IPS-NIHi11 (cell line): ENCODE data around the gene NOTUM.
"Not testable (repeated sequence)": the region's sequence is repeated elsewhere in the genome, so short reads cannot be mapped to it uniquely, and the experiment has no call there.

Experiments
- DNase-seq: peaks from one replicate; pipeline ENCODE4 v3.0.0; 2012; ENCODE audit warnings: mixed read lengths, low spot score

NOTUM gene

GRCh38 chr17:81996232-81996756 lies 35.3 kb upstream of the NOTUM start:
- DNase-seq: peak; percentile 3

DNA sequence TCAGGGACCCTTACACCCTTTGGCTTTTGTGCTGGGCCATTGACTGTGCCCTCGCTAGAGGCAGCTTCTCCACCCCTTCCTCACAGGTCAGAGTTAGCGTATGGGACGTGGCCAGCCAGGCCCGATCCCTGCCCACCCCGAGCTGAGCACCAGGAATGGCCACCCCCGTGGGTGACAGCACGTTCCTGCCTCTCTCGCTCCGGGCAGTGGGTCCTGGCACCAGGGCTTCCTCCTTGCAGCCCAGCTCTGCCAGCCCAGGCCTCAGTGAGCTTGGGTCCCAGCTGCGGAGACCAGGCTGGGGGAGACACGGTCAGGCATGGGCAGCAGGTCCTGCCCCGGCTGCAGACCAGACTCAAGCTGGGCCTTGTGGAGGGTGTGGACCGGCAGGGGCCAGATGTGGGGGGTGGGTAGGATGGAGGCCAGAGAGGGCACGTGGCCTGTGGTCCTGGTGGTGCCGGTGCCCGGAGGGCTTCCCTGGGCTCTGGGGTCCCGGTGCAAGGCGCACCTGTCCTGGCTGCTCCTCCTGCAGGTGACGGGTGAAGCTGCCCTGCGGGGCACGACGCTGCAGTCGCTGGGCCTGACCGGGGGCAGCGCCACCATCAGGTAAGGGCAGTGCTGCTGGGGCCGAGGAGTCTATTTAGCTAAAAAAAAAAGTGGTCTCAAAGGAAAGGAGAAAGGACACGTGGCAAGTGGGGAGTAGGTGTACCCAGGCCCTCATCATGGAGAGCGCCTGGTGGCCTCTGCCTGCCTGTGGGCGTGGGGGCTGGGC lies 34.7 kb upstream of the NOTUM start:
- DNase-seq: peak; percentile 65

DNA sequence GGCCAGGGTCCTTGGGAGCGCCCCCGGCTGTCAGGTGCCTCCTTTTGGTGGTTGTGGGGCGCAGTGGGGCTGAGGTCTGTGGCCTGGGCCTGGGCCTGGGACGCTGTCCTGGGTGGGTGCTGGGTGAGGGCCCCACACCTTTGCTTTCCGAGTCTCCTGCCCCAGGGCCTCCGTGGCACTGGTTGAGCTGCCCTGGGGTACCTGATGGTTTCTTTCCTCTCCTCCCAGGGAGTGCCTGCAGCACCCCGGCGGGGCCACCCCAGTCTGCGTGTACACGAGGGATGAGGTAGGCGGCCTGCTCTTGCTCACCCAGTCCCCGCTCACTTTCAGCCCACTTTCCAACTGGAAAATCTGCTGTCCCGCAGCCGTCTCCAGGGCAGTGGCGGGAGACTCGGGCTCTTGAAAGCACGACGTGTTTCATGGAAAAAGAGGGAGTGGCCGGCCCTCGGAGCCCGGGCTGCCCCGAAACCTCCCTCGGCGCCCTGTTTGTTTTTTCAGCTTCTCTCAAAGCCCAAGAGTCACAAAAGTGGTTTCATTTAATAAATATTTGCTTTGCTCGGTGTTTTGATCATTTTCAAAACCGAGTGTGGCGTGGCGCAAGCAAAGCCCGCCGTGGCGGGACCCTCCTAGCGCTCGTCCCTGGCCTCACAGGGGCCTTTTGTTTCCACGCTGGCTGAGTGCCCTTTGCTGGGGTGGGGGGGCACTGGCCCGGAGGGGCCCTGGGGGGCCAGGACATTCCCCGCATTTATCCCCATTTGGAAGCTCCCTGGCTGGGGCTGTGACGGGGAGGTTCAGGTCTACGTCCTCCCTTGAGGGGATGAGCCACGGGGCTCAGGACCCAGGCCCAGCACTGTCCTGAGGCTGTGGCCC lies 33.8 kb upstream of the NOTUM start:
- DNase-seq: no peak

DNA sequence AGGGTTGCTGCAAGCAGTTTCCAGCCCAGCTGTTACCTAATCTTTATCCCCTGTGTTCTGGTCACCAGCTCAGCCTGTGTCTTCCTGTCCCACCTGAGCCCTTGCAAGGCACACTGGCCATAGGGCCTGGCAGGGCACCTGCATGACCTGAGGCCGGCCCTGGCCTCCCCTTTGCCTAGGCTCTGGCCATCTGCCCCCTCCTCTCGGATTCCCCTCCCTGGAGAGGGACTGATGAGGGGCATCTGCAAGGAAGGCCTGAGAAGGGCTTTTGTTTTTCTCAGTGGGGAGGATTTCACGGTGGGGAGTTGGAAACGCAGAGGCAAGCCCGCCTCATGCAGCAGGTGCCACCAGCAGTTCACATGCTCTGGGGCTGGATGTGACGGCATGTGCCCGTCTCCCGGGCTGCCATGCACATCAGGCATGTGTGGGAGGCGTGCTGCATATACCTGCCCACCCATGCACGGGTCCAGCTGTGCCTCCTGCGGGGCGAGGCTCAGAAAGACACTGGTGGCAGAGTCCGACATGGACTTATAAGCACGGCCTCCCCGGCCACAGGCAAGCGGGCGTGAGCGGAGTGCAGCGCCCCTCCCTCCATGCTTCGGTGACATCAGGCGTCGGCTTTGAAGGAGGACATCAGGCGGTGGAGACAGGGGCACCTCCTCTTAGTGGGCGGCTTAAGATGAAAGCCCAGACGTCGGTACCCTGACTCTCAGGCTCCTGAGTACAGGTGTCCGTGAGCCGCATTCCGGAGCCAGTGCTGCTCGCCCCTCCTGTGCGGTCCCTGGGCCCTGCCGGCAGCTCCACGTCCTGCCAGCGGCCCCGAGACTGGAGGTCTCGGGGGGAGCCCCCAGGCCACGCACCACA lies 33.0 kb upstream of the NOTUM start:
- peak; percentile 42 for DNase-seq

DNA sequence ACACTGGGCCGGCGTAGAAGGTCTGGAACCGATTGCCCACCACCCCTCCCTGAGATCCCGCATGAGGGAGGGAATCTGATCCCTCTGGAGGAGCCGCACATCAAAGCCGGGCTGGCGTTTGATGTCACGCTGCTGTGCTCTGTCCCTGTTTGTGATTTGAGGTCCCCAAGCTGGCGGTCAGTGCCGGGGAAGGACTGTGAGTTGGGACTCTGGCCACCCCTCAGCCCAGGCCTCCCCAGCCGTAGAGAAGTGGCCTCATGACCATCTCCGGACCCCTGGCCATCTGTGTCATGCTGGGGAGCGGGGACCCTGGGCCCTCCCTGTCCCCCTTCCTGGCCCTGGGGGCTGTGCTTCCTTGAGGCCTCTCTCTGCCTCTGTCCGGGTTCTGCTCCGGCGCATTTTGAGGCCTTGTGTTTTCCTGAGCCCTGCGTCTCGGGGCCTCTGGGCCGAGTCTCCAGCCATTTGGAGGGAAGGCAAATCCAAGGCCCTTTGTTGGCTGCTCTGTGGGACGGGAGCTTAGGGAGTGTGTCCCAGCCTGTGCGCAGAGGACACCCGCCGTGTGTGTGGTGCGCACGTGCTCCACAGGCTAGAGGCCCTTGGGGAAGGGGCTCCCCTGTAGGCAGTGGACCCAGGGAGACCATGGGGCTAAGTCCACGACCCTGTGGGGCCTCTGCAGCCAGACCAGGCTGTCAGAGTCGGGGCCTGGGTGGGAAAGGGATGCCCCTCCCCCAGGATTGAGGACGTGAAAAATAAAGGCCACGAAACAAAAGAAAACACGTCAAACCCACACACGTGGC lies 31.5 kb upstream of the NOTUM start:
- DNase-seq: peak; percentile 64

DNA sequence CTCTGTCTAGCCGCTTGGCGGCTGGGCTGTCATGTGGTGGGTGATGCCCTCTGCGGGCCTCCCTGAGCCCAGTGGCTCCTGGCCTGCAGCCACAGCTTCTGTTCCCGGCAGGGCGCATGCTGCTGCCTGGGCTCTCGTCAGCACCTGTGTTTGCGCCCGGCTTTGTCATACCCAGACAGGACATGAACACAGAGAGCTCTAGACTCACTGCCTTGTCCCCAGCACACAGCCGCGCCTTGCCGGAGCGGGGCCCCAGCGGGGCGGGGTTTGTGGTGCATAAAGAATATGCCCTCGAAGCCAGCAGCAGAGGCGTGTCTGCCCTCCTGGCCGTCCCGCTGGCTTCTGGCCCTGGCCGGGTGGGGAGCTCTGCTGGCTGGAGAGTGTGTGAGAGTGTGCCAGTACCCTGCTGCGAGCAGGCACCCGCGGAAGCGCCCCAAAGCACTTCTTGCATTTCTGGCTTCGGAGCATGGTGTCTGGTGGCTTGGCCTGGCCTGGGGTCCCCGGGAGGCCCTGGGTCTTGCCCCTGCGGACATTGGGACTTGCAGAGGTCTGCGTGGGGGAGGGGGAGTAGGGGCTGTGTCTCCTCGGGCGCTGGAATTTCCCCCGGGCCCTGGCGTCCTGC lies 30.8 kb upstream of the NOTUM start:
- DNase-seq: peak; percentile 84

DNA sequence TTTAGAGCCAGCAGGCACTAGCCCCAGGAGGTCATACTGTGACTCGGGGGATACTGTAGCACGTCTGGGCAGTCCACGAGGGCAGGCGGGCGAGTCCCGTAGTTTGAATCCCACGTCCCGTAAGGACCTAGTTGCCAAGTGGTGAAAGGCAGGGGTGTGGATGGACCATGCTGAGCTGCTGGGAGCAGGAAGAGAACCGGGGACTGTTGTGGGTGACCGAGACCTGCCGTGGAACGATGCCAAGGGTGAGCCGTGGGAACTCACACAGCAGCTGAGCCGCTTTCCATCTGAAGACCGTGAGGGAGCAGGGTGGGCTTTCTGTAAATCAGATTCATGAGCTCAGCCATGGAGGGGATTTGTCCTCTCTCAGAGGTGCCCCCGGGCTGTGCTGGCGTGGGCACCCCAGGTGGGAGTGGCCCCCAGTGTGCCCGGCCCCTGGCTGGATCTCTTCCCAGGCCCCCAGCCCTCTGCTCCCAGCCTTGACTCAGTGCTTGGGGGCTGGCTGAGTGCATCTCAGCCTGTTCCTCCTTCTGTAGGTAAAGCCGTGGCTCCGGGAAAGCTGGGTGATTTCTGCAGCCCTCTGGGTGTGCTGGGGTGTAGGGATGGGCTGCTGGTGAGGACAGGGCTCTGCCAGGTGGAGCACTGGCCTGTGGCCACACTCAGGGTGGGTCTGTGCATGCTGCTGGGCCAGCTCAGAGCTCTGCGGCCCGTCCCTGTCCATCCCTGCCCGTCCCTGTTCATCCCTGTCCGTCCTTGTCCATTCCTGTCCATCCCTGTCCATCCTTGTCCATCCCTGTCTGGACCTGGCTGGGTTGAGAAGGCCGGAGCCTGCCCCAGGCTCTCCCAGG lies 30.1 kb upstream of the NOTUM start:
- no peak for DNase-seq

DNA sequence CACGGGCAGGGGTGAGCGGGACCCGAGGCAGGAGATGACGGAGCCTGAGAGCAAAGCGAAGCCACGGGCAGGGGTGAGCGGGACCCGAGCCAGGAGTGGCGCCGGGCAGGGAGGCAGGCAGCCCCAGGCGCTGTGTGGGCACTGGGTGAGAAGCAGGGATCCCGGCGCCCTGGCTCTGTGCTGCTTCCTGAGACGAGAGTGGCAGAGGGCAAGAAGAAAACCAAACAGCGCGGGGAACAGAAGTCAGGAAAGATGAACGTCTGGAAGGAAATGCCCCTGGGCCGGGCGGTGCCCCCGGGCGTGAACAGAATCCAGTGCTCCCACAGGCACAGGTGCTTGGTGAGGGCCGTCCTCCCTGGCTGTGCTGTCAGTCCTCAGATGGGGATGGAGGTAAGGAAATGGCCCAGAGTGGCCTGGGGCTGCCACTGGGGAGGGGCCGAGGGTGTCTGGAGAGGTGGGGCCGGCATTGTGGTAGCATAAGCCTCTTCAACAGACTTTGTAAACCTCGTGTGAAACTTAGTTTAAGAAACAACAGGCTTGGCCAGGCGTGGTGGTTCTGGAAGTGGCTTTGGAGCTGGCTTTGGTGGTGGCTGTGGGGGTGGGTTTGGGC lies 26.3 kb upstream of the NOTUM start:
- DNase-seq: no peak

GRCh38 chr17:81986606-81987005 lies 25.6 kb upstream of the NOTUM start:
- no peak for DNase-seq

DNA sequence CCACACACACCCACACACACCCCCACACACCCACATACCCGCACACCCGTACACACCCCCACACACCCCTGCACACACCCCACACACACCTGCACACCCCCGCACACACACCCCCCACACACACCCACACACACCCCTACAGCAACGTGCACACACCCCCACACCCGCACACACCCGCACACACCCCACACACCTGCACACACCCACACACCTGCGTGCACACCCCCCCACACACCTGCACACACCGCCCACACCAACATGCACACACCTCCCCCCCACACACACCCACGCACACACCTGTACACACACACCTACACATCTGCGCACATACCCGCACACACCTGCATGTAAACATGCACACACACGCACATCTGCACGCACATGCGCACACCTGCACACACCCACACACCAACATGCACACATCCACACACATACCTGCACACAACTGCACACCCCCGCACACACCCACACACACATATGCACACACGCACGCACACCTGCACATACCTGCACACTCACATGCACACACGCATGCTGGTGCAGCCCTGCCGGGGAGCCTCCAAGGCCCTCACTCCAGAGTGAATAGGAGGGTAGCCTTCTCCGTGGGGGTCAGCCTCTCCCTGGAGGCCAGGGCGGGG lies 23.9 kb upstream of the NOTUM start:
- no peak for DNase-seq

DNA sequence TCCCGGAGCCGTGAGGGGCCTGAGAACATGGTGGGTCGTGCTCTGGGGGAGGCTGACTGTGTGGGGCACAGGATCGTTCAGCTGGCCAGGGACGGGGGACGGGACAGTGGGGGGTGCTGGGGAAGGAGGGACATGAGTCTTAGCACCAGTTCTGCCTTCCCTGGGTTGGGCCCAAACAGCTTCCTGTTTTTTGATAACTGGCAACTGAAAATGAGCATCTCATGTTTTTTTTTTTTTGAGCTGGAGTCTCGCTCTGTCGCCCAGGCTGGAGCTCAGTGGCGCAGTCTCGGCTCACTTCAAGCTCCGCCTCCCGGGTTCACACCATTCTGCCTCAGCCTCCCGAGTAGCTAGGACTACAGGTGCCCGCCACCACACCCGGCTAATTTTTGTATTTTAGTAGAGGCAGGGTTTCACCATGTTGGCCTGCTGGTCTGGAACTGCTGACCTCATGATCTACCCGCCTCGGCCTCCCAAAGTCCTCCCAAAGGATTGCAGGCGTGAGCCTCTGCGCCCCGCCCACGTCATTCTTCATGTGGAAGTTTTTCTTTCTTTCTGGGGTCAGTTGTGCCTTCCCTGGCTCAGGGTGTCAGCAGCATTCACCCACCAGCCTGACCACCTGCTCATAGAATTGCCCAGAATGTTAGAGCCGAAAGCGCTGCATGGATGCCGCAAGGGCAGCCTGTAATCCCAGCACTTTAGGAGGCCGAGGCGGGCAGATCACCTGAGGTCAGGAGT lies 22.8 kb upstream of the NOTUM start:
- DNase-seq: no peak

- DNase-seq: no peak
Observed at GRCh38 chr17:81983011-81983638, 22.1 kb upstream of the NOTUM start.

GRCh38 chr17:81981511-81981910 lies 20.5 kb upstream of the NOTUM start:
- not testable (repeated sequence) for DNase-seq

DNA sequence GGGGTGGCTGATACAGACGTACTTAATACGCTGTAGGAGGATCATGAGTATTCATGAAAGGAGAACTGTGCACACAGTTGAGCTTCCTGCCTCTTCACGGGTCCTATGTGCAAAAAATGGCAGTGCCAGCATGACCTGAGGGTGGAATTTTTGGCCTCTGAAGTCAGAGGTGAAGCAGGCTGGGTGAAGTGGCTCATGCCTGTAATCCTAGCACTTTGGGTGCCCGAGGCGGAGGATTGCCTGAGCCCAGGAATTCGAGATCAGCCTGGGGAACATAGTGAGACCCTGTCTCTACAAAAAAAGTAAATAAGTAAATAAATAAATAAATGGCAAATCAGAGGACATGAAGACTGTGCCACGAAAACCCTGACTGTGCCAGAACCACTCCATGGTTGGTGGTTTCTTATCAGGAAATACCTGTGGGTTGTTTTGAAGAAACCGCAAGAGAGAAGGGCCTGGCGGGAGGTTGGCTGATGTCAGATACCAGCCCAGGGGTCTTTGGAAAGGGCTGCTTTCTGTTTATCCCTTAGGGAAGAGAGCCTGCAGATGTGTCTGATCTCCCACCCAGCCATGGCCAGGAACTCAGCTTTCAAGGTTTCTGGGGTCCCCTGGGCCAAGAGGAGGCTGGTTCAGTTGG lies 19.8 kb upstream of the NOTUM start:
- DNase-seq: no peak

DNA sequence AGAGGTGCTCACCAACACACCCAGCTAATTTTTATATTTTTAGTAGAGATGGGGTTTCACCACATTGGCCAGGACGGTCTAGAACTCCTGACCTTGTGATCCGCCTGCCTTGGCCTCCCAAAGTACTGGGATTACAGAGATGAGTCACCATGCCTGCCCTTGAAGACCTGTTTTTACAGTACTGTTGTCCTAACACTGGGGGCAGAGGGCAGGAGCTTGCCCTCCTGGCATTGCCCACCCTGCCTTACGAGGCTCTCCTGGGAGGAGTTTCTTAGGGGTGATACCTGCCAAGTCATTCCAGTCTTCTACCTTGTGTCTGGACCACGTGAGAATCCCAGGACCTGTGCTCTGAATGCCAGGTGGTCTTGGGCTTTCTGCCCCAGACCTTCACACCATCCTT lies 19.1 kb upstream of the NOTUM start:
- no peak for DNase-seq

GRCh38 chr17:81978524-81979298 lies 17.7 kb upstream of the NOTUM start:
- no peak for DNase-seq
